ENCODE measurements around the gene RBM45.
"Not testable (repeated sequence)": the region's sequence is repeated elsewhere in the genome, so short reads cannot be mapped to it uniquely, and the experiment has no call there.

The RBM45 gene

GRCh38 chr2:178112202-178113152 lies at the start of gene RBM45:
TSS of gene RBM45 (plus strand) at chr2:178112437. CDS start at chr2:178112547, 110 bp downstream.
- DNase-seq: peak; percentile 80

GRCh38 chr2:178066324-178066723 lies 45.9 kb upstream of the RBM45 start:
- no peak for DNase-seq

GRCh38 chr2:178066890-178067669 lies 45.2 kb upstream of the RBM45 start:
- peak; percentile 35 for DNase-seq

- DNase-seq: no peak
Measured at GRCh38 chr2:178068823-178069454, 43.3 kb upstream of the RBM45 start.

GRCh38 chr2:178069551-178069950 lies 42.7 kb upstream of the RBM45 start:
- no peak for DNase-seq

GRCh38 chr2:178070824-178071223 lies 41.4 kb upstream of the RBM45 start:
- DNase-seq: no peak

- no peak for DNase-seq
Measured at GRCh38 chr2:178072000-178072382, 40.2 kb upstream of the RBM45 start.

GRCh38 chr2:178072383-178073301 lies 39.6 kb upstream of the RBM45 start, which contains the start of gene PDE11A:
TSS of gene PDE11A (minus strand) at chr2:178072777. CDS start at chr2:178072437, 340 bp downstream.
- DNase-seq: peak; percentile 42

GRCh38 chr2:178074123-178075005 lies 37.9 kb upstream of the RBM45 start:
- no peak for DNase-seq

GRCh38 chr2:178075006-178075326 lies 37.3 kb upstream of the RBM45 start:
- DNase-seq: no peak

- DNase-seq: no peak
Measured at GRCh38 chr2:178076130-178076529, 36.1 kb upstream of the RBM45 start.

- not testable (repeated sequence) for DNase-seq
Measured at GRCh38 chr2:178079279-178079678, 33.0 kb upstream of the RBM45 start.

- DNase-seq: no peak
Measured at GRCh38 chr2:178082408-178083045, 29.7 kb upstream of the RBM45 start.

GRCh38 chr2:178084273-178084672 lies 28.0 kb upstream of the RBM45 start:
- DNase-seq: no peak

- no peak for DNase-seq
Measured at GRCh38 chr2:178088774-178089270, 23.4 kb upstream of the RBM45 start.

GRCh38 chr2:178093471-178093870 lies 18.8 kb upstream of the RBM45 start:
- DNase-seq: no peak

GRCh38 chr2:178101321-178102079 lies 10.7 kb upstream of the RBM45 start:
- DNase-seq: no peak

GRCh38 chr2:178105566-178105965 lies 6.7 kb upstream of the RBM45 start:
- peak; percentile 8 for DNase-seq

GRCh38 chr2:178106053-178106452 lies 6.2 kb upstream of the RBM45 start:
- no peak for DNase-seq

- no peak for DNase-seq
Measured at GRCh38 chr2:178108176-178108575, 4.1 kb upstream of the RBM45 start.

Data from DMS79 (cell line).